ENCODE results near the gene AGFG2. TPM values are rescaled to one million over a fixed set of nuclear protein-coding genes. Genes with fewer than 3 reads are reported as not detected.

AGFG2 gene
- total RNA-seq, 2 donors from 2014 or later, result 39.4 to 51.6 TPM

GRCh38 chr7:100584054-100584682 lies 45.2 kb downstream of the AGFG2 start:
- ATAC-seq (ENCODE audit: insufficient number of reproducible peaks, low FRiP score, low read depth), result no peak
- peaks cover 21% of the 10 kb centered on the region for H3K36me3 ChIP-seq
- TF ChIP-seq CTCF (IDR thresholded peaks at IDR 0.05), result no peak
- H3K9me3 ChIP-seq, result no peaks in the 10 kb centered on the region
- H3K4me3 ChIP-seq, result peak overlapping the region; percentile 94
- H3K27ac ChIP-seq, result no peak overlapping the region
- peaks cover 10 to 32% of the 10 kb centered on the region in 2 donors for H3K4me1 ChIP-seq (ENCODE audit: control insufficient read depth in 1 of 2, low read depth in 2 of 2)
- no peaks in the 10 kb centered on the region for H3K27me3 ChIP-seq (replicated peaks; ENCODE audit: insufficient read depth)
- no peak for DNase-seq (ENCODE audit: low spot score)

- Histone ChIP-seq H3K27ac (peak overlapping the region in 1 of 2 donors; percentile 86), H3K9me3 (no peaks in the 10 kb centered on the region), H3K36me3 (peaks cover 16% of the 10 kb centered on the region), H3K4me3 (peak overlapping the region; percentile 94), H3K4me1 (ENCODE audit: control insufficient read depth in 1 of 2, low read depth in 2 of 2) (peaks cover 10 to 32% of the 10 kb centered on the region in 2 donors), H3K27me3 (replicated peaks; ENCODE audit: insufficient read depth) (no peaks in the 10 kb centered on the region)
- DNase-seq (ENCODE audit: low spot score) (no peak), ATAC-seq (ENCODE audit: insufficient number of reproducible peaks, low FRiP score, low read depth) (no peak)
- no peak for TF ChIP-seq CTCF (IDR thresholded peaks at IDR 0.05)
Observed at GRCh38 chr7:100584683-100585510, 45.9 kb downstream of the AGFG2 start.

GRCh38 chr7:100585511-100586265 lies 46.7 kb downstream of the AGFG2 start, which contains the start of gene LRCH4:
Gene LRCH4 (minus strand): TSS chr7:100586129. CDS start chr7:100586100, 29 bp downstream.
- no peak for ATAC-seq (ENCODE audit: insufficient number of reproducible peaks, low FRiP score, low read depth)
- DNase-seq (ENCODE audit: low spot score), result no peak
- H3K4me3 ChIP-seq, result peak within 1 kb of the TSS; percentile 94
- no peaks in the 10 kb centered on the region for H3K27me3 ChIP-seq (replicated peaks; ENCODE audit: insufficient read depth)
- H3K4me1 ChIP-seq (ENCODE audit: control insufficient read depth in 1 of 2, low read depth in 2 of 2), result peaks cover 10 to 35% of the 10 kb centered on the region in 2 donors
- H3K27ac ChIP-seq, result peak within 1 kb of the TSS; percentile 85 to 86
- no peak for TF ChIP-seq CTCF (IDR thresholded peaks at IDR 0.05)
- peaks cover 13% of the 10 kb centered on the region for H3K36me3 ChIP-seq
- H3K9me3 ChIP-seq, result no peaks in the 10 kb centered on the region

GRCh38 chr7:100586266-100587025 lies 47.4 kb downstream of the AGFG2 start, which contains the start of gene FBXO24:
Gene FBXO24 (plus strand): TSS chr7:100586328. CDS start chr7:100586626, 298 bp downstream.
- ATAC-seq (ENCODE audit: insufficient number of reproducible peaks, low FRiP score, low read depth) (peak; percentile 99), DNase-seq (ENCODE audit: low spot score) (peak; percentile 96)
- Histone ChIP-seq H3K4me1 (ENCODE audit: control insufficient read depth in 1 of 2, low read depth in 2 of 2) (peaks cover 10 to 35% of the 10 kb centered on the region in 2 donors), H3K36me3 (peaks cover 6% of the 10 kb centered on the region), H3K4me3 (peak within 1 kb of the TSS; percentile 94), H3K27me3 (replicated peaks; ENCODE audit: insufficient read depth) (no peaks in the 10 kb centered on the region), H3K9me3 (no peaks in the 10 kb centered on the region), H3K27ac (peak within 1 kb of the TSS; percentile 85 to 86)
- no peak for TF ChIP-seq CTCF (IDR thresholded peaks at IDR 0.05)

All from thoracic aorta (tissue), 2 donors.